ENCODE data around the gene ATP6V1B1.

The ATP6V1B1 gene

GRCh38 chr2:70926042-70926441 lies 9.7 kb upstream of the ATP6V1B1 start:
- H3K4me3 ChIP-seq (ENCODE audit: low read depth, low read length), result no peak overlapping the region
- no peak for DNase-seq (ENCODE audit: low read depth, low spot score)
- in situ Hi-C loops (cut with HindIII; ENCODE audit: low sequenced_read_pairs), result no loop called here
- TF ChIP-seq CTCF (IDR thresholded peaks at IDR 0.05; ENCODE audit: low read depth, low read length), result no peak

GRCh38 chr2:70927138-70927537 lies 8.6 kb upstream of the ATP6V1B1 start:
- in situ Hi-C loops (cut with HindIII; ENCODE audit: low sequenced_read_pairs), result no loop called here
- no peak for DNase-seq (ENCODE audit: low read depth, low spot score)
- no peak overlapping the region for H3K4me3 ChIP-seq (ENCODE audit: low read depth, low read length)
- no peak for TF ChIP-seq CTCF (IDR thresholded peaks at IDR 0.05; ENCODE audit: low read depth, low read length)

- no peak overlapping the region for H3K4me3 ChIP-seq (ENCODE audit: low read depth, low read length)
- TF ChIP-seq CTCF (IDR thresholded peaks at IDR 0.05; ENCODE audit: low read depth, low read length), result no peak
- in situ Hi-C loops (cut with HindIII; ENCODE audit: low sequenced_read_pairs), result no loop called here
Measured at GRCh38 chr2:70927641-70928040, 8.1 kb upstream of the ATP6V1B1 start.

GRCh38 chr2:70928366-70928765 lies 7.3 kb upstream of the ATP6V1B1 start:
- H3K4me3 ChIP-seq (ENCODE audit: low read depth, low read length), result no peak overlapping the region
- no peak for DNase-seq (ENCODE audit: low read depth, low spot score)
- TF ChIP-seq CTCF (IDR thresholded peaks at IDR 0.05; ENCODE audit: low read depth, low read length), result no peak
- in situ Hi-C loops (cut with HindIII; ENCODE audit: low sequenced_read_pairs), result no loop called here

More at GRCh38 chr2:70927641-70928040, 8.1 kb upstream of the ATP6V1B1 start:
- no peak for DNase-seq (ENCODE audit: low read depth, low spot score)

- in situ Hi-C loops (cut with HindIII; ENCODE audit: low sequenced_read_pairs), result no loop called here
- DNase-seq (ENCODE audit: low read depth, low spot score), result no peak
- no peak overlapping the region for H3K4me3 ChIP-seq (ENCODE audit: low read depth, low read length)
- TF ChIP-seq CTCF (IDR thresholded peaks at IDR 0.05; ENCODE audit: low read depth, low read length), result no peak
Measured at GRCh38 chr2:70930371-70931329, 5.0 kb upstream of the ATP6V1B1 start.

GRCh38 chr2:70931376-70932000 lies 4.2 kb upstream of the ATP6V1B1 start:
- H3K4me3 ChIP-seq (ENCODE audit: low read depth, low read length), result no peak overlapping the region
- no peak for DNase-seq (ENCODE audit: low read depth, low spot score)
- in situ Hi-C loops (cut with HindIII; ENCODE audit: low sequenced_read_pairs), result no loop called here
- TF ChIP-seq CTCF (IDR thresholded peaks at IDR 0.05; ENCODE audit: low read depth, low read length), result no peak

Measured in astrocyte of the spinal cord (primary cell).